Measurements from ENCODE around the gene ZNF45.

- TF ChIP-seq ZNF416 (CRISPR knock-in tag; IDR thresholded peaks at IDR 0.05) (no peak), SP1 (CRISPR knock-in tag; conservative IDR thresholded peaks at IDR 0.05) (no peak), SMAD4 (CRISPR knock-in tag; IDR thresholded peaks at IDR 0.05) (no peak), ZBTB43 (CRISPR knock-in tag; IDR thresholded peaks at IDR 0.05) (no peak), PRRX2 (CRISPR knock-in tag; IDR thresholded peaks at IDR 0.05) (no peak), TCF7 (CRISPR knock-in tag; IDR thresholded peaks at IDR 0.05; ENCODE audit: low read depth) (no peak), SMAD3 (CRISPR knock-in tag; IDR thresholded peaks at IDR 0.05; ENCODE audit: borderline replicate concordance) (no peak)
- TF ChIP-seq, protein P1, sequence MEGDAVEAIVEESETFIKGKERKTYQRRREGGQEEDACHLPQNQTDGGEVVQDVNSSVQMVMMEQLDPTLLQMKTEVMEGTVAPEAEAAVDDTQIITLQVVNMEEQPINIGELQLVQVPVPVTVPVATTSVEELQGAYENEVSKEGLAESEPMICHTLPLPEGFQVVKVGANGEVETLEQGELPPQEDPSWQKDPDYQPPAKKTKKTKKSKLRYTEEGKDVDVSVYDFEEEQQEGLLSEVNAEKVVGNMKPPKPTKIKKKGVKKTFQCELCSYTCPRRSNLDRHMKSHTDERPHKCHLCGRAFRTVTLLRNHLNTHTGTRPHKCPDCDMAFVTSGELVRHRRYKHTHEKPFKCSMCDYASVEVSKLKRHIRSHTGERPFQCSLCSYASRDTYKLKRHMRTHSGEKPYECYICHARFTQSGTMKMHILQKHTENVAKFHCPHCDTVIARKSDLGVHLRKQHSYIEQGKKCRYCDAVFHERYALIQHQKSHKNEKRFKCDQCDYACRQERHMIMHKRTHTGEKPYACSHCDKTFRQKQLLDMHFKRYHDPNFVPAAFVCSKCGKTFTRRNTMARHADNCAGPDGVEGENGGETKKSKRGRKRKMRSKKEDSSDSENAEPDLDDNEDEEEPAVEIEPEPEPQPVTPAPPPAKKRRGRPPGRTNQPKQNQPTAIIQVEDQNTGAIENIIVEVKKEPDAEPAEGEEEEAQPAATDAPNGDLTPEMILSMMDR (IDR thresholded peaks at IDR 0.05) = no peak
These were observed 21.7 kb upstream of the ZNF45 start for GRCh38 chr19:43956827-43957226.

Data from WTC11 (cell line).